A549 treated with RU486 at 1 μM for 4 hours (cell line): ENCODE measurements around the gene ABCA6. TPM values are rescaled to one million over a fixed set of nuclear protein-coding genes. Genes with fewer than 3 reads are reported as not detected.

Source experiments
- total RNA-seq: library from RNA; stranded (reverse); fragments of 200-300 nt; extraction: Qiagen RNA extraction; gene quantifications from 5 replicates; pipeline ENCODE4 v1.2.3, GENCODE V29; 2022; ENCODE audit warnings: low read depth

ABCA6 gene
- total RNA-seq: 0.23 TPM in 1 of 5 replicates, not detected in the others

GRCh38 chr17:69141431-69142174 lies at the start of gene ABCA6:
Gene ABCA6 (minus strand): TSS chr17:69141895. CDS start chr17:69140703, 1,192 bp downstream.

GRCh38 chr17:69060822-69061221 lies 80.9 kb downstream of the ABCA6 start, which contains the start of gene ABCA9:
Gene ABCA9 (minus strand): TSS chr17:69060927. CDS start chr17:69051126, 9,801 bp downstream.

Other genes starting within 250 kb of the ABCA6 start
- 0.30 to 0.62 TPM (median 0.34 TPM) in 4 of 5 replicates, not detected in the other for gene ABCA8, start 186.5 kb downstream of the ABCA6 start, total RNA-seq
- not detected in 5 replicates for gene ABCA9, start 81.0 kb downstream of the ABCA6 start, total RNA-seq
- 0.06 to 0.29 TPM (median 0.13 TPM) in 4 of 5 replicates, not detected in the other for gene ABCA10, start 86.9 kb upstream of the ABCA6 start, total RNA-seq
- gene ABCA5, start 185.2 kb upstream of the ABCA6 start, total RNA-seq: 1.1 to 3.5 TPM (median 3.2 TPM) in 5 replicates